Right renal pelvis (tissue), 4 donors: ENCODE data around the gene PATZ1. TPM values are rescaled to one million over a fixed set of nuclear protein-coding genes. Genes with fewer than 3 reads are reported as not detected.
"Not testable (repeated sequence)": the region's sequence is repeated elsewhere in the genome, so short reads cannot be mapped to it uniquely, and the experiment has no call there.

Source experiments
- DNase-seq, 4 donors: peaks; one replicate each; pipeline ENCODE4 v3.0.0-alpha.2; 2013; ENCODE audit warnings: low read depth in 4 of 4, low spot score in 3 of 4, missing footprints in 1 of 4
- polyA plus RNA-seq, 4 donors: library from polyadenylated mRNA; unstranded; fragments of 120-200 nt; gene quantifications; one replicate each; pipeline ENCODE4 v1.2.1, GENCODE V29; 2013; ENCODE audit not compliant: insufficient read length in 4 of 4

PATZ1 gene, protein sequence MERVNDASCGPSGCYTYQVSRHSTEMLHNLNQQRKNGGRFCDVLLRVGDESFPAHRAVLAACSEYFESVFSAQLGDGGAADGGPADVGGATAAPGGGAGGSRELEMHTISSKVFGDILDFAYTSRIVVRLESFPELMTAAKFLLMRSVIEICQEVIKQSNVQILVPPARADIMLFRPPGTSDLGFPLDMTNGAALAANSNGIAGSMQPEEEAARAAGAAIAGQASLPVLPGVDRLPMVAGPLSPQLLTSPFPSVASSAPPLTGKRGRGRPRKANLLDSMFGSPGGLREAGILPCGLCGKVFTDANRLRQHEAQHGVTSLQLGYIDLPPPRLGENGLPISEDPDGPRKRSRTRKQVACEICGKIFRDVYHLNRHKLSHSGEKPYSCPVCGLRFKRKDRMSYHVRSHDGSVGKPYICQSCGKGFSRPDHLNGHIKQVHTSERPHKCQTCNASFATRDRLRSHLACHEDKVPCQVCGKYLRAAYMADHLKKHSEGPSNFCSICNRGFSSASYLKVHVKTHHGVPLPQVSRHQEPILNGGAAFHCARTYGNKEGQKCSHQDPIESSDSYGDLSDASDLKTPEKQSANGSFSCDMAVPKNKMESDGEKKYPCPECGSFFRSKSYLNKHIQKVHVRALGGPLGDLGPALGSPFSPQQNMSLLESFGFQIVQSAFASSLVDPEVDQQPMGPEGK
- polyA plus RNA-seq = 10 to 100 TPM; 74.4 to 82.5 (median 77.8) TPM

DNA sequence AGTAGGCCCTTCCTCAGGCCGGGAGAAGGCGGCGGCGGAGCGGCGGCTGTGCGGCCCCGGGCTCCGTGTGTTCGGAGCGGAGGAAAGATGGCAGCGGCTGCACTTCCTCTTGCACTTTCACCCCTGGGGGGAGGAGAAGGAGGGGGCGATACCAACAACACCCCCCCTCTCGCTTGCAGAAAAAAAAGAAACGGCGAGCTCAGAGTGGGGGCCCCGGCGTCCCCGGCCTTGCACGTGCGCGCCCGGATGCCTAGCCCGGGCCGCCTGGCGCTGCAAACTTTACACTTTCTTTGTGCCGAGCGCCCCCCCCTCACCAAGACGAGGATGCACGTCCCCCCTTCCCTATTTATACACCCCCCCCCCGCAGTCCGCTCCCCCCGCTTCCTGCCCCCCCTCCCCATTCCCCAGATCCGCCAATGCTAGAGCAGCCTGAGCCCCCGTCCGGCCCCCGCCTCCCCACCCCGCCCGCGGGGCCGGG lies at the start of gene PATZ1:
Gene PATZ1, minus strand, starts transcription at position 92 of the 478 bp plus-strand sequence. CDS start 744 bp downstream, outside the sequence.
- DNase-seq = peak; percentile 62 to 76 (median 75)

DNA sequence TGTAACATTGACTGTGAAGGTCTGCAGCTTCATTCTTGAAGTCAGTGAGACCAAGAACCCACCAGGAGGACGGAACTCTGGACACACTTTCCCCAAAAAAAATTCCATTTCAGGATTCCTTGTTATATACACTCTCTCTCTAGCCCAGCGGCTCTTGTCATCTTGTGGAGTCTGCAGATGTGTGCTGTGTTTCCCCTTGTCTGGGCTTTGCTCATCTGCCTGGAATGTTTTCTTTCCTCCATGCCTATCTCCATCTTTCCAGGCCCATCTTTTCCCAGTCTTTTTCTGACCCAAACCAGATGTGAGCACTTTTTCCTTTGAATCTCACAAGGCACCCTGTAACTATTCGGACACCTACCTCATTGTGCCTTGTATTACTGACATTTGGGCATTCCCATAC lies 48.2 kb upstream of the PATZ1 start:
- DNase-seq = no peak

DNA sequence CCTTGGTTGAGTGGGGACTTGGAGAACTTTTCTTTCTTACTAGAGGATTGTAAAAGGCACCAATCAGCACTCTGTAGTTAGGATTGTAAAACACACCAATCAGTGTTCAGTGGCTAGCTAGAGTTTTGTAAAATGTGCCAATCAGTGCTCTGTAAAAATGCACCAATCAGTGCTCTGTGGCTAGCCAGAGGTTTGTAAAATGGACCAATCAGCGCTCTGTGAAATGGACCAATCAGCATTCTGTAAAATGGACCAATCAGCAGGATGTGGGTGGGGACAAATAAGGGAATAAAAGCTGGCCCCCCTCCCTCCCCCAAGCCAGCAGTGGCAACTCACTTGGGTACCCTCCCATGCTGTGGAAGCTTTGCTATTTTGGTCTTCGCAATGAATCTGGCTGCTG lies 47.7 kb upstream of the PATZ1 start:
- no peak for DNase-seq

DNA sequence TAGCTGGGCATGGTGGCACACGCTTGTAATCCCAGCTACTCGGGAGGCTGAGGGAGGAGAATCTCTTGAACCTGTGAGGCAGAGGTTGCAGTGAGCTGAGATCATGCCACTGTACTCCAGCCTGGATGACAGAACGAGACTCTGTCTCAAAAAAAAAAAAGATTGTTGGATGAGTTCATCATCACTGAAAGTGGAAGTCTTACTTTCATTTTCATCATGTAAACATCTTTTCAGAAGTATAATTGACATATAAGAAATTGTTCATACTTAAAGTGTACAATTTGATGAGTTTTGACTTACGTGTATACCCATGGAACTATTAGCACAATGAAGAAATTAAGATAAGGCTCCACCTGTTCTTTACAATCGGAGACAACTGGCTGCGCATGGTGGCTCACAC lies 32.5 kb upstream of the PATZ1 start:
- DNase-seq = not testable (repeated sequence)

DNA sequence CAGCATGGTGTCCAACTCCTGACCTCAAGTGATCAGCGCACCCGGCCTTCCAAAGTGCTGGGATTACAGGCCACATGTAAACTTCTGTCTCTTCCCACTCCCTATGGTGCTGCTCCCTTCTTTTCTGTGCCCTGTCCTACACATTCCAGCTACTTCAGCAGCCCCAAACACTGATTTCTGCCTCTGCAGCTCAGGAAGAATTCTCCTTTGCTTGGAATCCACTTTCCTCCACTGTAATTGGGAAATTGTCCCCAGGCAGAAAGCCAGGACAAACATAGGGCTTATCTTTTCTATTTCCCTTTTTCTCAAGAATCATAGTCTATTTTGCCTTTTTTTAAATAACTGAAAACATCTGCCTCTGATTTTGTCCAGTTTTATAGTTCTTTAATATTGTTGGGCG lies 32.0 kb upstream of the PATZ1 start:
- no peak for DNase-seq

DNA sequence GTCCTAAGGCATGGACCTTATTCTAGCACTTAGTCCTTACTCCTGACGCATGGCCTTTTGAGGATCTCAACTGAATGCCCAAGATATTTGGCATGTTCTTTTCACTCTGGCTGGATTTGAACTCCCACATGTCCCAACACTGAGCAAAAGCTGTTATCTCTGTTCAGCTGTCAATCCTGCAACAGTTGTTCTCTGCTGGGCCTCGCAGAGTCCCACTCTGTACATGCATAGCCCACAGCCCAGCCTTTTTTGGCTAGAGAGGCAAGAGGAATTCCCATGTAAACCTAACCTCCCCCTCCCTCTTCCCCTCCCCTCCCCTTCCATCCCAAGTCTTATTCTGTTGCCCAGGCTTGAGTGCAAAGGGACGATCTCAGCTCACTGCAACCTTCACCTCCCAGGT lies 31.5 kb upstream of the PATZ1 start:
- DNase-seq = no peak

DNA sequence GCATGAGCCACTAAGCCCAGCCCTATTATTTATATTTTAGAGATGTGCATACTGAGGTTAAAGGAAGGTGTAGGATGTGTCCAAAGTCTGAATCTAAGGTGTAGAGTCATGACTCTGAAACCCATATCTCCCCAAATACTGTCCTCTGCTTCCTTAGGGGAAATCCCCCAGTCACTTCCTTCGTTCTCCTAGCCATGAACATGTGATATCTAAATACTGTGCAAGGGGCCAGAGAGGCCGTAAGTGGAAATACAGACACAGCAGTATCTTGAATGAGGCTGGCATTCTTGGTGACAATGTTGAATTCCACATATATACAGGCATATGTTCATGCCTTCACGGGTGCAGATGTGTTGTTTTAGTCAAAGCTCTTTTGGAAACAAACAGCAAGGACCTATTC lies 21.3 kb upstream of the PATZ1 start:
- DNase-seq = no peak

DNA sequence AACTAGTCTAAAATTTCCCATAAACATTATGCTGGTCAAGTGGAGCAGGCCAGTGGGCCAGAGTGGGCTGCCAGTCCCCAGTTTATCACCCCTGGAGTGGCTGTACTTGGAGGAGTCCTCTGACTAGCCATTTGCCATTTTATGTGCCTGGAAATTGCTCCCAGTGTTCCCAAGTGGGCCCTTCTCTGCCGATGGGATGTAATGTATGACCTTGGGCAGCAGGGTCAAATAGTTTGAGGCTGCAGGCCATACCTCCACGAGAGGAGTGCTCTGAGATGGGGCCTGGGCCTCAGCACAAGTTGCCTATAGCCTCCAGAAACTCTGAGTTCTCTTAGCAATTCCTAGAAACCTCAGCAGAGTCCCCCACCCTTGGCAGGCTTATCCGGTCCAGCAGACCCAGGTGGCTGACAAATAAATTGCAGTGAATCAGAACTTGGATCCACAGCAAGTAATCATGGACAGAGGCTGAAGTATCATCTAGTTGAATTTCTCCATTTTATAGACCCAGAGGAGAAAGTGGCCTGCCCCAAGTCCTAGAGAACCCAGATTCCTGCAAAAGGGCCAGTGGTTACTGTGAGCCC lies 17.8 kb upstream of the PATZ1 start:
- no peak for DNase-seq

DNA sequence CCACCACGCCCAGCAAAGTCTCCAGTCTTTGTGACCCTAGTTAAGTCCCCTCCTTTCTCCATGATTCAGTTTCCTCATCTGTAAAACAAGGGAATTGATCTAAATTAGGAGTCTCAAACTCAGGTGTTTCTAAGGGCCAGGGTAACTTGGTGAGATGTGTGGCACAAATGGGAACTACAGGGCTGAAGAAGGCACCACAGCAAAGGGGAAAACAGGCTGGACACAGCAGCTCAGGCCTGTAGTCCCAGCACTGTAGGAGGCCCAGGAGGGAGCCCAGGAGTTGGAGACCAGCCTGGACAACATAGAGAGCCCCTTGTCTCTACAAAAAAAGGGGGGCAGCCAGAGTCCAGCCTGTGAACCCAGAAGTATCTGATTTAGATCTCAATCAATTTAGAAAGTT lies 15.6 kb upstream of the PATZ1 start:
- DNase-seq = no peak

DNA sequence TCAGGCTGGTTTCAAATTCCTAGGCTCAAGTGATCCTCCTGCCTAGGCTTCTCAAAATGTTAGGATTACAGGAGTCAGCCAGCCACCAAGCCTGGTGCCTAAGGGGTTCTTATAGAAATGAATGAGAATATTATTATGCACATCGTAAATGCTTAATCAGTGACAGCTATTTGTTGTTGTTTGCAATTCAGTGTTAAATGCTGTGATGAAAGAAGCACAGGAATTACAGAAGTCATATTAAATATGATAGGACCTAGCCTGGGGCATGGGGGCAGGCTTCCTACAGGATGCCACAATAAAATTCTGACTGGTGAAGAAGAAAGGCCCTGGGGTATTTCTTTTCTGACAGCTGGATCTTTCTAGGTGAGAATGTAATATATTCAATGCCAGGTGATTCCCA lies 13.9 kb upstream of the PATZ1 start:
- DNase-seq = no peak

DNA sequence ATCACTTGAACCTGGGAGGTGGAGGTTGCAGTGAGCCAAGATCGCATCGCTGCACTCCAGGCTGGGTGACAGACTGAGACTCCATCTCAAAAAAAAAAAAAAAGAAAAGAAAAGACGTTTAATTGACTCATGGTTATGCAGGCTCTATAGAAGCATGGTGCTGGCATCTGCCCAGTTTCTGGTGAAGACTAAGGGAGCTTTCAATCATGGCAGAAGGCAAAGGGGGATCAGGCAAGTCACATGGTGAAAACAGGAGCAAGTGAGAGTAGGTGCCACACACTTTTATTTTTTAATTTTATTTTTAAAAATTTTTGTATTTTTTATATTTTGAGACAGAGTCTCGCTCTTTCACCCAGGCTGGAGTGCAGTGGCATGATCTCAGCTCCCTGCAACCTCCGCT lies 8.4 kb upstream of the PATZ1 start:
- DNase-seq = no peak

DNA sequence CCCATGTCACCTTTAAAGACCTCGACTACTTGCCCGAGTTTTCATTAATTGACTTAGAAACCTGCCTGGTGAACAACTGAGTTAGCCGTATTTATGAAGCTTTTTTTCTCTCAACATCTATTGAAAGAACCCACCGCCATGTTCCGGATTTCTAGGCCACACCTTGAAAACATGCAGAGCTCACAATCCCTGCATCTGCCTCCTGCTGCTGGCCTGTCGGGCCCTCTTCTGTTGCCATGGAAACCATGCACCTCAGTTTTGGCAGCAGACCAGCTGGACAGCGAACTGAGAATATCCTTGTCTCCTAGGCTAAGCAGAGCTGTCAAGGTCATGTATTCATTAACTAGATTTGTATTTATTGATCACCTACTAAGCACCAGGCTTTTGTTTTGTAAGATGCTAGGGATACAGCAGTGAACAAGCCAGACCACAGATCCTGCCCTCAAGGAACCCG lies 4.3 kb upstream of the PATZ1 start:
- DNase-seq = no peak

DNA sequence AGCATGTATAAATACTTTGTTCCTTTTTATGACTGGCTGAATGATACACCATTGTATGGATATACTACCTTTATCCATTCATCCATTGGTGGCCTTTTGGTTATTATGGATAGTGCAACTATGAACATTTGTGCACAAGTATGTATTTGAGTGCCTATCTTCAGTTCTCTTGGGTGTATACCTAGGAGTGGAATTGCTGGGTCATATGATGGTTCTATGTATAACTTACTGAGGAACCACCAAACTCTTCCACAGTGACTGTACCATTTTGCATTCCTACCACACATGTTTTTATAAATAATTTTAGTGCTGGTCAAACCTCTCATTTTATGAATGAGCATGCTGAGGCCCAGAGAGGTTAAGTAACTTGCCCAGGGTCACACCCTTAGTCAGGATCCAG lies 3.8 kb upstream of the PATZ1 start:
- no peak for DNase-seq

DNA sequence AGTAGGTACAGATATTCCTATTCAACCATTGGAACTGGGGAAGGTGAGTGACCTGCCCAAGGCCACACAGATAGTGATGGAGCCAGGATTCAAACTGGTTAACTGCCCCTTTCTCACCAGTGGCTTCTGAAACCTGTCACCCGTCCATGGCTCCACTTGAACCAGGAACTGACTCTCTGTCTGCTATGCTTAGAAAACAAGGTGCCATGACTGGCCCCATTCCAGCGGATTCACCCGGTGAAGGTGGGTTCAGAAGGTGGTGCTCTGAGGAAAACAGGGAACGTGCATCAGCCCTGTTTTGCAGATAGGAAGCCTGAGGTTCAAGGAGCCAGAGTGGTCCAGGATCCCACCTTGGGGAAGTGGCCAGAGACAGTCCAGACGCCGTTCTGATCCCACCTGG lies 2.6 kb upstream of the PATZ1 start:
- DNase-seq = no peak

DNA sequence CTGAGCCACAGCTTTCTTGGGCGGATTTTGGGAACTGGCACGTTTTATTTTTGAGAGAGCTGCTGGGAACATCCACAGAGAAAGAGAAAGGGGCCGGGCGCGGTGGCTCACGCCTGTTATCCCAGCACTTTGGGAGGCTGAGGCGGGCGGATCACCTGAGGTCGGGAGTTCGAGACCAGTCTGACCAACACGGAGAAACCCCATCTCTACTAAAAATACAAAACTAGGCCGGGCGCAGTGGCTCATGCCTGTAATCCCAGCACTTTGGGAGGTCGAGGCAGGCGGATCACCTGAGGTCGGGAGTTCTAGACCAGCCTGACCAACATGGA lies 1.8 kb upstream of the PATZ1 start:
- DNase-seq = not testable (repeated sequence)

DNA sequence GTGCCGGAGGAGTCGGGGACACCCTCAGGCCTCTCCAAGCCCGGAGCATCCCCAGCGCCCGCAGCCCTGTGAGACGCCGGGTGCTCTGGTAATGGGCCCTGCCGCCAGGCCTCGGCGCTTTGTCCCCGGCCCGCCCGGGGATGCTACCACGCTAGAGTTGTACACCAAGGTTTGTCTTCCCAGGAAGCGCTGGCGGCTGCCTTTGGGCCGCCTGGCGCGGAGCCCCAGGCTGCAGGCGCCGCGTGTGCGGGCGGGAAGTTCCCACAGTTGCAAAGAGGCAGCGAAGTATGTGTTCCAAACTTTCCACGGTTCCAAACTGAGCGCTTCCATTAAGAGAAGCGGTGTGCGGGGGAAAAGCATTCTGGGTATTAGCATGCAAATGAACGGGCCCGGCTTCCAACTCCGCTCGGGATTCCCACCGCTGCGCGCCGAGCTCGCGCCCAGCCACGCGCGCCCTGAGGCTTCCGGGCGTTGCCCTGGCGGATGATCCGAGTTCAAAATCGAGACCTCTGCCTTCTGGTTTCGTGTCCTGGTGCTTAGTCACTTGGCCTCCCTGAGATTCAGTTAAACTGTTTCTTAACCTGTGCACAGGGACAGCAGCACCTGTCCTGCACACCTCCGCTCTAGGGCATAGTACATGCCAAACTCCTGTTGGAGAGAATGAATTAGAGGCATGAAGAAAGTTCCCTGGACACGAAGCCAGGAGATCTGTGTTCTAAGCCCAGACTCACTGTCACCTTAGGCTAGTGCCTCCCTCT lies 1.3 kb upstream of the PATZ1 start:
- DNase-seq = peak in 2 of 4 donors; percentile 67 to 75

DNA sequence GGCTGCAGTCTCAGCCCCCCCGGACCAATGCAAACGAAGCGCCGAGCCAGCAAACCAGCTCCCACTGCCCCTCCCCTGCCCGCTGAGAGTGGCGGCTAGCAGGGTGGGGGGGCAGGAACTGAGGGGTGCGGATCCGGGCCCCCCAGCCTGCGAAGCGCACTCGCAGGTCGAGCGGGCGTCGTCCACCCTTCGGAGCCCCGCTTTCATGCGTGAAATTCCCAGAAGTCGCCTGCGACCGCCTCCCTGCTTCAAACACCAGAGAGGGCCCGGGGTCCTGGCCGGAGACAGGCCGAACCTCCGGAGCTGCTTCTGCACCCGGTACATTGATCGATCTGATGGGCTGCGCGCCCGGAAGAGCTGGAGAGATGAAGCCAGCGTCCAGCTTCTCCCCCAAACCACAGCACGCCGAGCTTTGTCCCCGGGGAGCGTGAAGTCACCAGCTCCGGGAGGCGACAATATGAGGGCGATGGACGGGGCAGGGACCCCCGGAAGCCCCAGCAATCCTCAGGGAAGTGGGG lies 646 bp upstream of the PATZ1 start:
- peak in 2 of 4 donors; percentile 49 to 60 for DNase-seq

DNA sequence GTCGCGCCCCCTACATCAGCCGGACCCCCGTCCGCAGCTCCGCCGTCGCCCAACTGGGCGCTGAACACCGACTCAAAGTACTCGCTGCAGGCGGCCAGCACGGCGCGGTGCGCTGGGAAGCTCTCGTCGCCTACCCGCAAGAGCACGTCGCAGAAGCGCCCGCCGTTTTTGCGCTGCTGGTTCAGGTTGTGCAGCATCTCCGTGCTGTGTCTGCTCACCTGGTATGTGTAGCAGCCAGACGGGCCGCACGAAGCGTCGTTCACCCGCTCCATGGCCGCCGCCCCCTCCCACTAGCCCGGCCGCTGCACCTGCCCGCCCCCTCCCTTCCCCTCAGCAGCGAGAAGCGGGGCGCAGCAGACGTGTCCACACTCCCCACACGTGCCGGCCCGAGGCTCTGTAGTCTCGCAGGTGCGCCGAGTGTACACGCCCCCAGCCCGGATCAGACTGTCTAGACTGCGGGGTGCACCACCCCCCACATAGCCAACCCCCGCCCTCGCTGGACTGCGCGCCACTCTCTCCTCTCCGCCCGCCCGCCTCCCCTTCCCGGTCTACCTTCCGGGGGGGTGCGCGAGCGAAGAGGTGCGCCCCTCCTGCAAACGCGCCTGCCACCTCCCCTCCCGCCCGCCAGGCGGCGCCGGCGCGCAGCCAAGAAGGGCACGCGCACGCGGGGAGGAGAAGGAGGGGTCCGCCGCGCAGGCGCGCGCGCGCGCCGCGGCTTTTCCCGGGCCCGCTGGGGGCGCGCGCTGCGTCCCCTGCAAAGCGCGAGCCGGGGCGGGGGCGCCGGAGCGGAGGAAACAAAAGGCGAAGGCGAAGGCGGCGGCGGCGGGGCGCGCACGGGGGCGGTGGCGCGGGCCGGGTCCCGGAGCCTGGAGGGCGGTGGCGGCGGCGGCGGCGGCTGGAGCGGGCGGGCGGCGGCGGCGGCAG lies 553 bp downstream of the PATZ1 start:
- peak; percentile 79 to 92 (median 90) for DNase-seq

DNA sequence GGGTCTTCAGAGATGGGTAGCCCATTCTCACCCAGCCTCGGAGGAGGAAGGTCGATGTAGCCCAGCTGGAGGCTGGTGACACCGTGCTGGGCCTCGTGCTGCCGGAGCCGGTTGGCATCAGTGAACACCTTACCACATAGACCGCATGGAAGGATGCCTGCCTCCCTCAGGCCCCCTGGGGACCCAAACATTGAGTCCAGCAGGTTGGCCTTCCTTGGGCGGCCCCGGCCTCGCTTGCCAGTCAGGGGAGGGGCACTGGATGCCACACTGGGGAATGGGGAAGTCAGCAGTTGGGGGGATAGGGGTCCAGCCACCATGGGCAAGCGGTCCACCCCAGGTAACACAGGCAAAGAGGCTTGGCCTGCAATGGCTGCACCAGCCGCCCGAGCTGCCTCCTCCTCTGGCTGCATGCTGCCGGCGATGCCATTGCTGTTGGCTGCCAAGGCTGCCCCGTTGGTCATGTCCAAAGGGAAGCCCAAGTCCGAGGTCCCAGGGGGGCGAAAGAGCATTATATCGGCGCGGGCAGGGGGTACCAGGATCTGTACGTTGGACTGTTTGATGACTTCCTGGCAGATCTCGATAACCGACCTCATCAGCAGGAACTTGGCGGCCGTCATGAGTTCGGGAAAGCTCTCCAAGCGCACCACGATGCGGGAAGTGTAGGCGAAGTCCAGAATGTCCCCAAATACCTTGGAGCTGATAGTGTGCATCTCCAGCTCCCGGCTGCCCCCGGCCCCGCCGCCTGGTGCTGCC lies 1.4 kb downstream of the PATZ1 start:
- peak in 1 of 4 donors; percentile 32 for DNase-seq
